SU-DHL-6 (cell line): ENCODE data around the gene SPATA20.

Source experiments
- H2AFZ ChIP-seq: fragments of 200-600 bp; sonication (generic); 2 replicates; pipeline ENCODE4 v1.6.1; 2014; ENCODE audit warnings: low read depth, mild to moderate bottlenecking, moderate library complexity, mixed read lengths, antibody characterized with exemption, low read length; ENCODE audit not compliant: severe bottlenecking
- H3F3A ChIP-seq: fragments of 200-600 bp; shearing (Covaris generic); 2 replicates; pipeline ENCODE4 v1.6.0; 2016; ENCODE audit warnings: antibody characterized with exemption, mild to moderate bottlenecking; ENCODE audit not compliant: insufficient read depth
- H3K27ac ChIP-seq: fragments of 200-600 bp; sonication (generic); 2 replicates; pipeline ENCODE4 v1.5.1; 2016; ENCODE audit warnings: low read depth, mild to moderate bottlenecking, low read length, moderate library complexity, mixed read lengths
- H3K27me3 ChIP-seq: fragments of 200-600 bp; sonication (generic), shearing (Covaris generic); 2 replicates; pipeline ENCODE4 v1.6.0; 2014; ENCODE audit warnings: mild to moderate bottlenecking, low read length
- H3K36me3 ChIP-seq: fragments of 200-600 bp; sonication (generic); 2 replicates; pipeline ENCODE4 v1.6.1; 2014; ENCODE audit warnings: mild to moderate bottlenecking, low read length, mixed read lengths
- H3K4me2 ChIP-seq: fragments of 300-600, 200-600 bp; shearing (Covaris generic), sonication (generic); 2 replicates; pipeline ENCODE4 v1.6.0; 2014; ENCODE audit warnings: low read length, low read depth, mild to moderate bottlenecking; ENCODE audit not compliant: poor library complexity, severe bottlenecking
- H3K4me3 ChIP-seq: fragments of 200-600 bp; sonication (generic); 2 replicates; pipeline ENCODE4 v1.5.1; 2014; ENCODE audit warnings: antibody characterized with exemption, low read length, mild to moderate bottlenecking, mixed read lengths; ENCODE audit not compliant: insufficient read depth, poor library complexity, severe bottlenecking
- H3K79me2 ChIP-seq: fragments of 200-600 bp; sonication (generic); 2 replicates; pipeline ENCODE4 v1.6.1; 2014; ENCODE audit warnings: mild to moderate bottlenecking, low read length, moderate library complexity; ENCODE audit not compliant: insufficient read depth
- H3K9ac ChIP-seq: fragments of 200-600 bp; sonication (generic); 2 replicates; pipeline ENCODE4 v1.7.0; 2014; ENCODE audit warnings: mild to moderate bottlenecking, low read length
- H3K9me2 ChIP-seq: fragments of 200-600 bp; sonication (generic); replicated peaks from 2 replicates; pipeline ENCODE4 v1.6.1; 2014; ENCODE audit warnings: low read length; ENCODE audit not compliant: insufficient read depth
- H3K9me3 ChIP-seq: fragments of 200-600 bp; sonication (generic); 2 replicates; pipeline ENCODE4 v1.6.1; 2014; ENCODE audit warnings: low read length, mixed read lengths; ENCODE audit not compliant: insufficient read depth
- H4K20me1 ChIP-seq: fragments of 200-600 bp; sonication (generic); 2 replicates; pipeline ENCODE4 v1.6.1; 2014; ENCODE audit warnings: low read depth, mild to moderate bottlenecking, antibody characterized with exemption, low read length, moderate library complexity, mixed read lengths
- EZH2phosphoT487 ChIP-seq: fragments of 200-600 bp; sonication (generic), shearing (Covaris generic); conservative IDR thresholded peaks from 2 replicates; pipeline ENCODE4 v1.6.1; 2018; ENCODE audit warnings: mild to moderate bottlenecking, antibody characterized with exemption, low read length, moderate library complexity, mixed read lengths
- TF ChIP-seq, protein P1 (sequence below): fragments of 200-600 bp; sonication (generic); IDR thresholded peaks from one replicate; pipeline ENCODE4 v1.5.1; 2017; ENCODE audit warnings: antibody characterized with exemption, mild to moderate bottlenecking, low read length, moderate library complexity; ENCODE audit not compliant: insufficient read depth, poor library complexity, severe bottlenecking

The SPATA20 gene

DNA sequence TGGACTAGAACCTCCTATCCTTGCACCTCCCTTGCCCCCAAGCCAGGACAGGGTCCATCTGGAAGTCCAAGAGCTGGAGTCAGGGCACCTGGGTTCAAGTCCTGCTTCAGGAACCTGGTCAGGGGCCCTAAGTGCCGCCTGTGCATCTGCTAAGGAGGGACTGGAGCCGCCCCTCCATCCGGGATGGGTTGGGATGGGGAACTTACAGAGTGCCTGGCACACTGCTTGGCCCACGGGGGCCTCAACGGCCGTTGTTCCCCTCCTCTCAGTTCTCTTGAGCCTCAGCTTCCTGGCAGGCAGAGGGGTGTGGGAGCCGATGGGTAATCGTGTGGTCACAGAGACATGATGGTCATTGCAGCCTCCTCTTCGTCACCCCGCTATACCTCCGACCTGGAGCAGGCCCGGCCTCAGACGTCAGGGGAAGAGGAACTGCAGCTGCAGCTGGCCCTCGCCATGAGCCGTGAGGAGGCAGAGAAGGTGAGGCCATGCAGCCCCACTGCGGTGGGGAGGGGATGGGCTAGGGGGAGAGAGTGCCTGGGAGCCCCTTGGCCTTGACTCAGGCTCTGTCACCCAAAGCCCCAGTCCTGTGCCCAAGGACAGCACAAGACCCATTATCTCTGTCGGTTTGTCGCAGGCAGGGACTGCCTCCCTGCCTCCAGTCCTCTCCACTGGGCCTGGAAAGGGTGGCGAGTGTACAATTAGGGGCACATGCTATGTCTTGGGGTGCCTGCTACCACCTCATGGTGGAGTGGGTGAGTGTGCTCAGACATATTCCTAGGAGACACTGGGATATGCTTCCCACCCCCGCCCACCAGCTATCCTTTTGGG is 9.0 kb upstream of the SPATA20 start:
- TF ChIP-seq, protein P1, sequence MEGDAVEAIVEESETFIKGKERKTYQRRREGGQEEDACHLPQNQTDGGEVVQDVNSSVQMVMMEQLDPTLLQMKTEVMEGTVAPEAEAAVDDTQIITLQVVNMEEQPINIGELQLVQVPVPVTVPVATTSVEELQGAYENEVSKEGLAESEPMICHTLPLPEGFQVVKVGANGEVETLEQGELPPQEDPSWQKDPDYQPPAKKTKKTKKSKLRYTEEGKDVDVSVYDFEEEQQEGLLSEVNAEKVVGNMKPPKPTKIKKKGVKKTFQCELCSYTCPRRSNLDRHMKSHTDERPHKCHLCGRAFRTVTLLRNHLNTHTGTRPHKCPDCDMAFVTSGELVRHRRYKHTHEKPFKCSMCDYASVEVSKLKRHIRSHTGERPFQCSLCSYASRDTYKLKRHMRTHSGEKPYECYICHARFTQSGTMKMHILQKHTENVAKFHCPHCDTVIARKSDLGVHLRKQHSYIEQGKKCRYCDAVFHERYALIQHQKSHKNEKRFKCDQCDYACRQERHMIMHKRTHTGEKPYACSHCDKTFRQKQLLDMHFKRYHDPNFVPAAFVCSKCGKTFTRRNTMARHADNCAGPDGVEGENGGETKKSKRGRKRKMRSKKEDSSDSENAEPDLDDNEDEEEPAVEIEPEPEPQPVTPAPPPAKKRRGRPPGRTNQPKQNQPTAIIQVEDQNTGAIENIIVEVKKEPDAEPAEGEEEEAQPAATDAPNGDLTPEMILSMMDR = no peak
- TF ChIP-seq EZH2phosphoT487 = no peak
- no peaks in the 10 kb centered on the region for H3K36me3 ChIP-seq
- H3K9me2 ChIP-seq = no peaks in the 10 kb centered on the region
- no peak overlapping the region for H3K4me2 ChIP-seq
- H3K27me3 ChIP-seq = no peaks in the 10 kb centered on the region
- no peak overlapping the region for H3K27ac ChIP-seq
- no peak overlapping the region for H2AFZ ChIP-seq
- H3F3A ChIP-seq = no peaks in the 10 kb centered on the region
- H3K4me3 ChIP-seq = no peak overlapping the region
- H3K79me2 ChIP-seq = no peaks in the 10 kb centered on the region
- no peak overlapping the region for H3K9ac ChIP-seq
- no peaks in the 10 kb centered on the region for H3K9me3 ChIP-seq
- H4K20me1 ChIP-seq = no peaks in the 10 kb centered on the region

- Histone ChIP-seq H3K9ac (no peak overlapping the region), H3K9me2 (no peaks in the 10 kb centered on the region), H3K4me3 (no peak overlapping the region), H3K27me3 (no peaks in the 10 kb centered on the region), H3K9me3 (no peaks in the 10 kb centered on the region), H3K36me3 (no peaks in the 10 kb centered on the region), H2AFZ (no peak overlapping the region), H3F3A (no peaks in the 10 kb centered on the region), H3K4me2 (no peak overlapping the region), H4K20me1 (no peaks in the 10 kb centered on the region), H3K27ac (no peak overlapping the region), H3K79me2 (no peaks in the 10 kb centered on the region)
- TF ChIP-seq, protein P1 = no peak
- no peak for TF ChIP-seq EZH2phosphoT487
Measured at GRCh38 chr17:50538549-50539410, 8.2 kb upstream of the SPATA20 start.

- no peaks in the 10 kb centered on the region for H3K27me3 ChIP-seq
- no peaks in the 10 kb centered on the region for H3K9me2 ChIP-seq
- H3K36me3 ChIP-seq = no peaks in the 10 kb centered on the region
- TF ChIP-seq, protein P1 = no peak
- no peak for TF ChIP-seq EZH2phosphoT487
- no peak overlapping the region for H2AFZ ChIP-seq
- no peaks in the 10 kb centered on the region for H3K9me3 ChIP-seq
- no peak overlapping the region for H3K9ac ChIP-seq
- H4K20me1 ChIP-seq = no peaks in the 10 kb centered on the region
- no peaks in the 10 kb centered on the region for H3F3A ChIP-seq
- H3K27ac ChIP-seq = no peak overlapping the region
- H3K4me2 ChIP-seq = no peak overlapping the region
- H3K79me2 ChIP-seq = no peaks in the 10 kb centered on the region
- no peak overlapping the region for H3K4me3 ChIP-seq
Measured at GRCh38 chr17:50539762-50540559, 7.0 kb upstream of the SPATA20 start.
